GM12892 (cell line): ENCODE data around the gene TESMIN.

ENCODE experiments used
- DNase-seq: peaks from one replicate; pipeline ENCODE4 v3.0.0; 2011; ENCODE audit not compliant: insufficient read length
- FAIRE-seq: peaks from 2 replicates; lab custom pipeline; 2011; peaks lifted over from hg19 to GRCh38; lab: Jason Lieb, UNC
- POLR2A ChIP-seq: IDR thresholded peaks from 2 replicates; pipeline ENCODE4 v1.6.1; 2011; ENCODE audit warnings: low read depth, low read length, control low read depth
- POLR2AphosphoS5 ChIP-seq: IDR thresholded peaks from 2 replicates; pipeline ENCODE4 v1.6.1; 2011; ENCODE audit warnings: low read depth, low read length, control low read depth
- TAF1 ChIP-seq: IDR thresholded peaks from 2 replicates; pipeline ENCODE4 v1.6.1; 2011; ENCODE audit warnings: low read depth, mild to moderate bottlenecking, control low read depth, low read length, borderline replicate concordance

Gene TESMIN

GRCh38 chr11:68704887-68705286 lies 46.4 kb downstream of the TESMIN start:
- TF ChIP-seq POLR2AphosphoS5 (no peak), POLR2A (no peak), TAF1 (no peak)
- DNase-seq (no peak), FAIRE-seq (no peak)

GRCh38 chr11:68698993-68699392 lies 52.3 kb downstream of the TESMIN start:
- TF ChIP-seq POLR2AphosphoS5: no peak
- TF ChIP-seq POLR2A: no peak
- TF ChIP-seq TAF1: no peak
- FAIRE-seq: no peak
- DNase-seq: no peak

- FAIRE-seq (no peak), DNase-seq (no peak)
- TF ChIP-seq TAF1: no peak
- TF ChIP-seq POLR2A: no peak
- no peak for TF ChIP-seq POLR2AphosphoS5
Measured at GRCh38 chr11:68695531-68695930, 55.8 kb downstream of the TESMIN start.

GRCh38 chr11:68694431-68695297 lies 56.7 kb downstream of the TESMIN start:
- DNase-seq (no peak), FAIRE-seq (no peak)
- TF ChIP-seq TAF1 (no peak), POLR2A (no peak)

- DNase-seq: no peak
- TF ChIP-seq TAF1: no peak
- FAIRE-seq: no peak
Measured at GRCh38 chr11:68693484-68693882, 57.8 kb downstream of the TESMIN start.

- FAIRE-seq (no peak), DNase-seq (no peak)
- TF ChIP-seq POLR2AphosphoS5 (no peak), TAF1 (no peak), POLR2A (no peak)
Measured at GRCh38 chr11:68692871-68693483, 58.3 kb downstream of the TESMIN start.

GRCh38 chr11:68692115-68692514 lies 59.2 kb downstream of the TESMIN start:
- DNase-seq: no peak
- no peak for TF ChIP-seq TAF1
- TF ChIP-seq POLR2A: no peak
- TF ChIP-seq POLR2AphosphoS5: no peak

GRCh38 chr11:68691402-68691784 lies 59.9 kb downstream of the TESMIN start:
- FAIRE-seq (peak; percentile 57), DNase-seq (no peak)
- TF ChIP-seq POLR2A (no peak), POLR2AphosphoS5 (no peak), TAF1 (no peak)

More at GRCh38 chr11:68692115-68692514, 59.2 kb downstream of the TESMIN start:
- FAIRE-seq: no peak

GRCh38 chr11:68690671-68691401 lies 60.5 kb downstream of the TESMIN start:
- FAIRE-seq: no peak

GRCh38 chr11:68689737-68690625 lies 61.3 kb downstream of the TESMIN start:
- TF ChIP-seq TAF1 (no peak), POLR2AphosphoS5 (no peak), POLR2A (no peak)
- no peak for FAIRE-seq
- DNase-seq: no peak

More at GRCh38 chr11:68690671-68691401, 60.5 kb downstream of the TESMIN start:
- no peak for DNase-seq
- TF ChIP-seq POLR2AphosphoS5 (no peak), TAF1 (no peak), POLR2A (no peak)

GRCh38 chr11:68688881-68689280 lies 62.4 kb downstream of the TESMIN start:
- no peak for FAIRE-seq
- TF ChIP-seq TAF1 (no peak), POLR2A (no peak), POLR2AphosphoS5 (no peak)

More at GRCh38 chr11:68688881-68689280, 62.4 kb downstream of the TESMIN start:
- DNase-seq: no peak
